Measurements from ENCODE around the gene HAGHL. TPM values are rescaled to one million over a fixed set of nuclear protein-coding genes. Genes with fewer than 3 reads are reported as not detected.
"Not testable (repeated sequence)": the region's sequence is repeated elsewhere in the genome, so short reads cannot be mapped to it uniquely, and the experiment has no call there.

The HAGHL gene
- polyA plus RNA-seq, 5 donors: 2.1 to 7.3 (median 3.5) TPM

GRCh38 chr16:768428-768827, 41.5 kb downstream of the HAGHL start:
- no peak for DNase-seq

GRCh38 chr16:769184-769784, 42.4 kb downstream of the HAGHL start:
- no peak for DNase-seq

GRCh38 chr16:769934-770333, 43.0 kb downstream of the HAGHL start:
- no peak for DNase-seq

GRCh38 chr16:770411-770810, 43.5 kb downstream of the HAGHL start:
- no peak for DNase-seq

DNA sequence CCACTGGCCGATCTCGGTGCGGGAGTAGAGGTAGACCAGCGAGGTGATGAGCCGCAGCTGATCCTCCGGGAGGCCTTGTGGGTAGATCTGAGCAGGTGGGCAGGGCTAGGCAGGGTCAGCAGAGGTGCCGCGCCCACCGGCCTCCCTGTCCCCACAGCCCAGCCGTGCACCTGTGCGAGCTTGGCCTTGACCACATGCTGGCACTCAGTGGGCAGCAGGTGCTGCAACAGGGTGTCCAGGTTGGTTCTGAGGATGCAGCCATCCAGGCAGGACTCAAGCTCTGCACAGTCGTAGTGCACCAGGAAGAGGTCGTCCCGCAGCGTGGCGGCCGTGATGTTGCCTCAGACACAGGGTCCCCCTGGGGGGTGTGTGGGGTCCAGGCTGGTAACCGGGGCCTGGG, 46.1 kb downstream of the HAGHL start:
- no peak for DNase-seq

GRCh38 chr16:774086-775001, 47.4 kb downstream of the HAGHL start:
- DNase-seq: no peak

DNA sequence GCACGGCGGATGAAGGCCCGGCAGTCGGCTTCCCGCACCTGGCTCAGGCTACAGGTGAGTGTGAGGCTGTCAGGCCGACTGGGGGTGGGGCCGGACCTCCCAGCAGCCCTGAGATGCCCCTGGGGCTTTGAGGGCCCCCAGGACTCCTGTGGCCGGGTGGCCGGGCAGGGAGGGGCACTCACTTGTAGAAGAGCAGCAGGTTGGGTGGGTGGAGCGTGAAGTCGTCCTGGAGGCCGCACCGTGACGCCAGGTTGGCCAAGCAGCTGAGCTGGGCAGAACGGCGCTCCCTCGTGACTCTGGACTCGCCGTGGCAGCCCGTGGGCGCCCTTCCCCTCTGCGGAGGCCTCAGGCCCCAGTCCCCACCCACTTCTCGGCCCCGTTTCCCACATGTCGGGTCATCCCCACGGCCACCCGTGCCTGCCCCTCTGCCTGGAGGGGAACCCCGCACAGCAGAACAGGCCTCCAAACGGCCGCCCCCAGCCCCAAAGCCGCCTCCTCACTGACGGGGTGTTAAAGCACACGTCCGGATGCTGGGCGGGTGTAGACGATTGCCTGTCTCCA, 48.4 kb downstream of the HAGHL start:
- no peak for DNase-seq

DNA sequence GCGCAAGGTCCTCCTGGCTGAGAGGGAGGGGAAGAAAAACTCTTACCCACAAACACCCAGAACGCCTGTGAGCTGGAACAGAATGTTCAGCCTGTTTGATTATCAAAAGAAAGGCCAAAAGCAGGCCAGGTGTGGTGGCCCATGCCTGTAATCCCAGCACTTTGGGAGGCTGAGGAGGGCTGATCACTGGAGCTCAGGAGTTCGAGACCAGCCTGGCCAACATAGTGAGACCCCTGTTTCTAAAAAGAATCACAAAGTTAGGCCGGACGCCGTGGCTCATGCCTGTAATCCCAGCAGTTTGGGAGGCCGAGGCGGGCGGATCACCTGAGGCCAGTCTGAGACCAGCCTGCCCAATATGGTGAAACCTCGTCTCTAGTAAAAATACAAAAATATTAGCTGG, 49.4 kb downstream of the HAGHL start:
- not testable (repeated sequence) for DNase-seq

DNA sequence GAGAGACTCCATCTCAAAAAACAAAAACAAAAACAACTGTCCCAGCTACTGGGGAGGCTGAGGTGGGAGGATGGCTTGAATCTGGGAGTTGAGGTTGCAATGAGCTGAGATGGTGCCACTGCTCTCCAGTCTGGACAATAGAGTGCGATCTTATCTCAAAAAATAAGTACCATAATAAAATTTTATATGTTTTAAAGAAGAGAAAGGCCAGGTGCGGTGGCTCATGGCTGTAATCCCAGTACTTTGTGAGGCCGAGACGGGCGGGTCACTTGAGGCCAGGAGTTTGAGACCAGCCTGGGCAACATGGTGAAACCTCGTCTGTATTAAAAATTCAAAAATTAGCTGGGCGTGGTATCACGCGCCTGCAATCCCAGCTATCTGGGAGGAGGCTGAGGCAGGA, 49.9 kb downstream of the HAGHL start:
- DNase-seq: no peak

DNA sequence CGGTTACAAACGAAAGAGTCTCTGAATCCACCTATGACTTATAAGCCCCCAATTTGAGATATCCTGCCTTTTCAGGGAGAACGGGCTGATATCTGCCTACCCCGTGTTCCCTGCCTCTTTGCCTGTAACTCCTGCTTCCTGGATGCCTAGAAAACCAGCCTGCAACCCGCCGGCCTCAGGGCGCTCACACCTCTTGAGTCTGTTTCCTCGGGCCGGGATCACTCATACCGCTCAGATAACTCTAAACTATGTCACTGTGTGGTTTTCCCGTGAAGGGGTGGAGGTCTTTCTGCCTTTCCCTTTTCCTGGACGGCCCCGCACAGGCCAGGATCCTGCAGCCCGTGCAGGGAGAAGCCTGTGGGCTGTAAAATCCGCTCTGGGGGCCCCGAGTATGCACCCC, 50.9 kb downstream of the HAGHL start:
- DNase-seq: no peak

DNA sequence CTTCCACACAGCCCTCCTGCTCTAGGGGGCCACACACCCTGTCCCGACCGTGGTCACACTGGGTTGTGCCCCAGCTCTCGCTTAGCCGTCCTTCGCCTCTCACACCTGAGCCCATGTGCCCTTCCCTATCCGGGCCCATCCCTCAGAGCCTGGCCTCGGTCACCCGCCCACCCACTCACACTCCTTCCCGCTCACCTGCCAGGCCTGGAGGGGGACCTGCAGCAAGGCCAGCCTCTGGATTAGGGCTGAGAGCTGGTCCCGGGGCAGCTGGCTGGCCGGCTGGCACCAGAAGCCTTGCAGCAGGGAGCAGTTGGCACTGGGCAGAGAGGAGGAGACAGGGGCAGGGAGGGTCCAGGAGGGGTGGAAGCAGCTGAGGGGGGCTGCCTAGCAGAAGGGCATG, 51.5 kb downstream of the HAGHL start:
- no peak for DNase-seq

DNA sequence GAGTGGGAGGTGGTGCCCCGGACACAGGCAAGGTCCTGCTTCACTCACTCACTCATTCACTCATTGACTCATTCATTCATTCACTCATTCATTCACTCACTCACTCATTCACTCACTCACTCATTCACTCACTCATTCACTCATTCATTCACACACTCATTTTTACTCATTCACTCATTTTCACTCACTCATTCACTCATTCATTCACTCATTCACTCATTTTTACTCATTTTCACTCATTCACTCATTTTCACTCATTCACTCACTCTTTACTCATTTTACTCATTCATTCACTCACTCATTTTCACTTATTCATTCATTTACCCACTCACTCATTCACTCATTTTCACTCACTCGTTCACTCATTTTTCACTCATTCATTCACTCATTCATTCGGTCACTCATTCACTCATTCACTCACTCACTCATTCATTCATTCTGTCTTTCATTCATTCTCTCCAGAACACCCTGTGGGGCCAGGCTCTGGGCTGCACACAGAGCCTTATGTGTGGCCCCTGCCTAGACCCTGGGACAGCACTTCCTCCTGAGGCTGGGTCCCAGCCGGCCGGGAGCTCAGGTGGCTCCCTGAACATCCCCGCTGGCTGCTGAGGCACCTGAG, 52.1 kb downstream of the HAGHL start:
- DNase-seq: no peak

Other genes starting within 250 kb of the HAGHL start
- 10 to 100 TPM; 13.0 to 39.5 (median 20.8) TPM for gene CAPN15, start 199.4 kb upstream of the HAGHL start, polyA plus RNA-seq (ENCODE audit: insufficient read depth in 1 of 5, insufficient read length in 5 of 5, low replicate concordance in 1 of 5)
- under 1 TPM in 1 of 5 donors, not detected in 4; 0.07 TPM for gene PRR35, start 166.7 kb upstream of the HAGHL start, polyA plus RNA-seq (ENCODE audit: insufficient read depth in 1 of 5, insufficient read length in 5 of 5, low replicate concordance in 1 of 5)
- 1 to 10 TPM; 1.5 to 4.9 (median 2.9) TPM for gene NHLRC4, start 160.1 kb upstream of the HAGHL start, polyA plus RNA-seq (ENCODE audit: insufficient read depth in 1 of 5, insufficient read length in 5 of 5, low replicate concordance in 1 of 5)
- gene PIGQ, start 157.1 kb upstream of the HAGHL start, polyA plus RNA-seq (ENCODE audit: insufficient read depth in 1 of 5, insufficient read length in 5 of 5, low replicate concordance in 1 of 5): 10 to 100 TPM; 28.8 to 48.1 (median 35.6) TPM
- gene RAB40C, start 137.0 kb upstream of the HAGHL start, polyA plus RNA-seq (ENCODE audit: insufficient read depth in 1 of 5, insufficient read length in 5 of 5, low replicate concordance in 1 of 5): 10 to 100 TPM; 15.3 to 33.7 (median 22.9) TPM
- gene WFIKKN1, start 96.1 kb upstream of the HAGHL start, polyA plus RNA-seq (ENCODE audit: insufficient read depth in 1 of 5, insufficient read length in 5 of 5, low replicate concordance in 1 of 5): 1 to 10 TPM in 1 of 5 donors, under 1 TPM in 4; 0.20 to 1.2 (median 0.36) TPM
- 10 to 100 TPM; 37.9 to 74.1 (median 49.3) TPM for gene METTL26, start 90.8 kb upstream of the HAGHL start, polyA plus RNA-seq (ENCODE audit: insufficient read depth in 1 of 5, insufficient read length in 5 of 5, low replicate concordance in 1 of 5)
- gene MCRIP2, start 85.3 kb upstream of the HAGHL start, polyA plus RNA-seq (ENCODE audit: insufficient read depth in 1 of 5, insufficient read length in 5 of 5, low replicate concordance in 1 of 5): 10 to 100 TPM in 3 of 5 donors, 1 to 10 TPM in 2; 6.0 to 16.9 (median 10.4) TPM
- 10 to 100 TPM; 31.5 to 52.8 (median 39.5) TPM for gene WDR90, start 77.7 kb upstream of the HAGHL start, polyA plus RNA-seq (ENCODE audit: insufficient read depth in 1 of 5, insufficient read length in 5 of 5, low replicate concordance in 1 of 5)
- 100 to 1,000 TPM in 1 of 5 donors, 10 to 100 TPM in 4; 47.5 to 119 (median 70.3) TPM for gene RHOT2, start 59.0 kb upstream of the HAGHL start, polyA plus RNA-seq (ENCODE audit: insufficient read depth in 1 of 5, insufficient read length in 5 of 5, low replicate concordance in 1 of 5)
- gene RHBDL1, start 51.4 kb upstream of the HAGHL start, polyA plus RNA-seq (ENCODE audit: insufficient read depth in 1 of 5, insufficient read length in 5 of 5, low replicate concordance in 1 of 5): 1 to 10 TPM in 2 of 5 donors, under 1 TPM in 3; 0.38 to 1.8 (median 0.81) TPM
- gene STUB1, start 46.7 kb upstream of the HAGHL start, polyA plus RNA-seq (ENCODE audit: insufficient read depth in 1 of 5, insufficient read length in 5 of 5, low replicate concordance in 1 of 5): 100 to 1,000 TPM in 2 of 5 donors, 10 to 100 TPM in 3; 83.8 to 142 (median 96.2) TPM
- gene JMJD8, start 42.8 kb upstream of the HAGHL start, polyA plus RNA-seq (ENCODE audit: insufficient read depth in 1 of 5, insufficient read length in 5 of 5, low replicate concordance in 1 of 5): 10 to 100 TPM; 39.5 to 69.5 (median 43.3) TPM
- 10 to 100 TPM in 3 of 5 donors, 1 to 10 TPM in 2; 7.4 to 15.3 (median 11.7) TPM for gene WDR24, start 36.7 kb upstream of the HAGHL start, polyA plus RNA-seq (ENCODE audit: insufficient read depth in 1 of 5, insufficient read length in 5 of 5, low replicate concordance in 1 of 5)
- under 1 TPM; 0.30 to 0.75 (median 0.59) TPM for gene FBXL16, start 21.3 kb upstream of the HAGHL start, polyA plus RNA-seq (ENCODE audit: insufficient read depth in 1 of 5, insufficient read length in 5 of 5, low replicate concordance in 1 of 5)
- gene METRN, start 12.0 kb upstream of the HAGHL start, polyA plus RNA-seq (ENCODE audit: insufficient read depth in 1 of 5, insufficient read length in 5 of 5, low replicate concordance in 1 of 5): 10 to 100 TPM in 3 of 5 donors, 1 to 10 TPM in 2; 6.7 to 44.0 (median 10.8) TPM
- 10 to 100 TPM in 3 of 5 donors, 1 to 10 TPM in 2; 5.3 to 22.5 (median 10.8) TPM for gene ANTKMT, start 6.0 kb upstream of the HAGHL start, polyA plus RNA-seq (ENCODE audit: insufficient read depth in 1 of 5, insufficient read length in 5 of 5, low replicate concordance in 1 of 5)
- gene CCDC78, start 663 bp upstream of the HAGHL start, polyA plus RNA-seq (ENCODE audit: insufficient read depth in 1 of 5, insufficient read length in 5 of 5, low replicate concordance in 1 of 5): 10 to 100 TPM in 1 of 5 donors, 1 to 10 TPM in 4; 1.3 to 13.0 (median 6.3) TPM
- gene CIAO3, start 13.9 kb downstream of the HAGHL start, polyA plus RNA-seq (ENCODE audit: insufficient read depth in 1 of 5, insufficient read length in 5 of 5, low replicate concordance in 1 of 5): 10 to 100 TPM; 16.2 to 25.7 (median 16.8) TPM
- gene MSLN, start 33.6 kb downstream of the HAGHL start, polyA plus RNA-seq (ENCODE audit: insufficient read depth in 1 of 5, insufficient read length in 5 of 5, low replicate concordance in 1 of 5): 10 to 100 TPM in 4 of 5 donors, 1 to 10 TPM in 1; 9.5 to 33.2 (median 18.5) TPM
- gene RPUSD1, start 61.3 kb downstream of the HAGHL start, polyA plus RNA-seq (ENCODE audit: insufficient read depth in 1 of 5, insufficient read length in 5 of 5, low replicate concordance in 1 of 5): 10 to 100 TPM in 3 of 5 donors, 1 to 10 TPM in 2; 8.3 to 19.2 (median 10.4) TPM
- 10 to 100 TPM; 16.8 to 31.0 (median 25.2) TPM for gene CHTF18, start 61.5 kb downstream of the HAGHL start, polyA plus RNA-seq (ENCODE audit: insufficient read depth in 1 of 5, insufficient read length in 5 of 5, low replicate concordance in 1 of 5)
- gene GNG13, start 73.6 kb downstream of the HAGHL start, polyA plus RNA-seq (ENCODE audit: insufficient read depth in 1 of 5, insufficient read length in 5 of 5, low replicate concordance in 1 of 5): under 1 TPM in 1 of 5 donors, not detected in 4; 0.10 TPM
- 10 to 100 TPM; 13.8 to 22.3 (median 20.2) TPM for gene LMF1, start 243.9 kb downstream of the HAGHL start, polyA plus RNA-seq (ENCODE audit: insufficient read depth in 1 of 5, insufficient read length in 5 of 5, low replicate concordance in 1 of 5)